Measurements from ENCODE around the gene UBE3D. TPM values are rescaled to one million over a fixed set of nuclear protein-coding genes. Genes with fewer than 3 reads are reported as not detected.
A peak's percentile ranks its signal among the peaks of the same experiment; 100 is the strongest.

UBE3D gene
- total and polyA plus RNA-seq, 2 of the 8 experiments (the other 6 are each of a cell fraction or from before 2014, with no cell fraction given) = 5.7 to 16.3 TPM

DNA sequence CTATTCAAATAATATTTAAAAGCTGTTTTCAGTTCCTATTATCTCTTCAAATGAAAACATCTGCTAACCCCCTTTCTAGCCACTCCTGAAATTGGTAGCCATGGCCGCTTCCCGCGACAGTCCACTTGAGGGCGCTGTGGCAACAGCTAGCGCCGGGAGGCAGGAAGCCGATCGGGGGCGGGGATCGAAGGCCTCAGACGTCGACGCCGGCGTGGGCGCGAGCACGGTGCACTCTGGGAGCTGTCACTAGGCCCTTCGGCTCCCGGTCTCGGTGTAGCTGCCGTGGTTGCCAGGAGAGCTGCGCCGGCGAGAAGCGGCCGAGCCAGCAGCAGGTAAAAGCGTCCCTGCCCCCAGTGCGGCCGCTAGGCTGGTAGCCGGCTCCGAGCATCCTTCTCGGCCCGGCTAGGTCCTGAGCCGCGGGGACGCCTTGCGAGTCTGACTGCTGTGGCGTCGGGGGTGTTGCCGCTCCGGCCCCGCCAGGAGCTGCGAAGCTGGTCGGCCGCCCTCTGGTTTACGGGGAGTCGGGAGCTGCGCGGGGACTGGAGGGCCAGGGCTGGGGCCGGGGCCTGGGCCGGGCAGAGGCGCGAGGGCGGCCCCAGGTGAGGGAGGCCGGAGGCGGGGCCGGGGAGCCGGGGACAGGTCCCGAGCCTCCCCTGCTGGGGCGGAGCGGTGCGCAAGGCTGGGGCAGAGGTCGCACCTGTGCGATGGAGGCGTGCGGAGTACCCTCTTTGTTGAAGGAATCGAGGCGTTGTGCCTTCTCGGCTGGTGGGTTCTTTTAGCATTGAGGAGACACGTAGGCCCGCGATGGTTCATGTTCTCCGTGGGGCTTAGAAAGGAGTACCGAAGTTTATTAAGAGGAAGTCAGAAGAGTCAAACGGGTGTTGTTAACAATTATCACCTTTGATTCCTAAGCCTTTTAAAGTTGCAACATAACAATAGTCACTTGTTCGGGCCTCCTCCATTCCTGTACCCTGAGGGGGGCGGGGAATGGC, 2.1 kb upstream of the UBE3D start, which contains the start of gene DOP1A (continued):
- TF ChIP-seq, protein P1, sequence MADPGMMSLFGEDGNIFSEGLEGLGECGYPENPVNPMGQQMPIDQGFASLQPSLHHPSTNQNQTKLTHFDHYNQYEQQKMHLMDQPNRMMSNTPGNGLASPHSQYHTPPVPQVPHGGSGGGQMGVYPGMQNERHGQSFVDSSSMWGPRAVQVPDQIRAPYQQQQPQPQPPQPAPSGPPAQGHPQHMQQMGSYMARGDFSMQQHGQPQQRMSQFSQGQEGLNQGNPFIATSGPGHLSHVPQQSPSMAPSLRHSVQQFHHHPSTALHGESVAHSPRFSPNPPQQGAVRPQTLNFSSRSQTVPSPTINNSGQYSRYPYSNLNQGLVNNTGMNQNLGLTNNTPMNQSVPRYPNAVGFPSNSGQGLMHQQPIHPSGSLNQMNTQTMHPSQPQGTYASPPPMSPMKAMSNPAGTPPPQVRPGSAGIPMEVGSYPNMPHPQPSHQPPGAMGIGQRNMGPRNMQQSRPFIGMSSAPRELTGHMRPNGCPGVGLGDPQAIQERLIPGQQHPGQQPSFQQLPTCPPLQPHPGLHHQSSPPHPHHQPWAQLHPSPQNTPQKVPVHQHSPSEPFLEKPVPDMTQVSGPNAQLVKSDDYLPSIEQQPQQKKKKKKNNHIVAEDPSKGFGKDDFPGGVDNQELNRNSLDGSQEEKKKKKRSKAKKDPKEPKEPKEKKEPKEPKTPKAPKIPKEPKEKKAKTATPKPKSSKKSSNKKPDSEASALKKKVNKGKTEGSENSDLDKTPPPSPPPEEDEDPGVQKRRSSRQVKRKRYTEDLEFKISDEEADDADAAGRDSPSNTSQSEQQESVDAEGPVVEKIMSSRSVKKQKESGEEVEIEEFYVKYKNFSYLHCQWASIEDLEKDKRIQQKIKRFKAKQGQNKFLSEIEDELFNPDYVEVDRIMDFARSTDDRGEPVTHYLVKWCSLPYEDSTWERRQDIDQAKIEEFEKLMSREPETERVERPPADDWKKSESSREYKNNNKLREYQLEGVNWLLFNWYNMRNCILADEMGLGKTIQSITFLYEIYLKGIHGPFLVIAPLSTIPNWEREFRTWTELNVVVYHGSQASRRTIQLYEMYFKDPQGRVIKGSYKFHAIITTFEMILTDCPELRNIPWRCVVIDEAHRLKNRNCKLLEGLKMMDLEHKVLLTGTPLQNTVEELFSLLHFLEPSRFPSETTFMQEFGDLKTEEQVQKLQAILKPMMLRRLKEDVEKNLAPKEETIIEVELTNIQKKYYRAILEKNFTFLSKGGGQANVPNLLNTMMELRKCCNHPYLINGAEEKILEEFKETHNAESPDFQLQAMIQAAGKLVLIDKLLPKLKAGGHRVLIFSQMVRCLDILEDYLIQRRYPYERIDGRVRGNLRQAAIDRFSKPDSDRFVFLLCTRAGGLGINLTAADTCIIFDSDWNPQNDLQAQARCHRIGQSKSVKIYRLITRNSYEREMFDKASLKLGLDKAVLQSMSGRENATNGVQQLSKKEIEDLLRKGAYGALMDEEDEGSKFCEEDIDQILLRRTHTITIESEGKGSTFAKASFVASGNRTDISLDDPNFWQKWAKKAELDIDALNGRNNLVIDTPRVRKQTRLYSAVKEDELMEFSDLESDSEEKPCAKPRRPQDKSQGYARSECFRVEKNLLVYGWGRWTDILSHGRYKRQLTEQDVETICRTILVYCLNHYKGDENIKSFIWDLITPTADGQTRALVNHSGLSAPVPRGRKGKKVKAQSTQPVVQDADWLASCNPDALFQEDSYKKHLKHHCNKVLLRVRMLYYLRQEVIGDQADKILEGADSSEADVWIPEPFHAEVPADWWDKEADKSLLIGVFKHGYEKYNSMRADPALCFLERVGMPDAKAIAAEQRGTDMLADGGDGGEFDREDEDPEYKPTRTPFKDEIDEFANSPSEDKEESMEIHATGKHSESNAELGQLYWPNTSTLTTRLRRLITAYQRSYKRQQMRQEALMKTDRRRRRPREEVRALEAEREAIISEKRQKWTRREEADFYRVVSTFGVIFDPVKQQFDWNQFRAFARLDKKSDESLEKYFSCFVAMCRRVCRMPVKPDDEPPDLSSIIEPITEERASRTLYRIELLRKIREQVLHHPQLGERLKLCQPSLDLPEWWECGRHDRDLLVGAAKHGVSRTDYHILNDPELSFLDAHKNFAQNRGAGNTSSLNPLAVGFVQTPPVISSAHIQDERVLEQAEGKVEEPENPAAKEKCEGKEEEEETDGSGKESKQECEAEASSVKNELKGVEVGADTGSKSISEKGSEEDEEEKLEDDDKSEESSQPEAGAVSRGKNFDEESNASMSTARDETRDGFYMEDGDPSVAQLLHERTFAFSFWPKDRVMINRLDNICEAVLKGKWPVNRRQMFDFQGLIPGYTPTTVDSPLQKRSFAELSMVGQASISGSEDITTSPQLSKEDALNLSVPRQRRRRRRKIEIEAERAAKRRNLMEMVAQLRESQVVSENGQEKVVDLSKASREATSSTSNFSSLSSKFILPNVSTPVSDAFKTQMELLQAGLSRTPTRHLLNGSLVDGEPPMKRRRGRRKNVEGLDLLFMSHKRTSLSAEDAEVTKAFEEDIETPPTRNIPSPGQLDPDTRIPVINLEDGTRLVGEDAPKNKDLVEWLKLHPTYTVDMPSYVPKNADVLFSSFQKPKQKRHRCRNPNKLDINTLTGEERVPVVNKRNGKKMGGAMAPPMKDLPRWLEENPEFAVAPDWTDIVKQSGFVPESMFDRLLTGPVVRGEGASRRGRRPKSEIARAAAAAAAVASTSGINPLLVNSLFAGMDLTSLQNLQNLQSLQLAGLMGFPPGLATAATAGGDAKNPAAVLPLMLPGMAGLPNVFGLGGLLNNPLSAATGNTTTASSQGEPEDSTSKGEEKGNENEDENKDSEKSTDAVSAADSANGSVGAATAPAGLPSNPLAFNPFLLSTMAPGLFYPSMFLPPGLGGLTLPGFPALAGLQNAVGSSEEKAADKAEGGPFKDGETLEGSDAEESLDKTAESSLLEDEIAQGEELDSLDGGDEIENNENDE (IDR thresholded peaks at IDR 0.05; ENCODE audit: insufficient replicate concordance, low read length) = no peak
- no peak for TF ChIP-seq ZNF274 (IDR thresholded peaks at IDR 0.05; ENCODE audit: borderline replicate concordance, extremely low read depth, low read length)
- no peak for TF ChIP-seq RFX5 (IDR thresholded peaks at IDR 0.05; ENCODE audit: borderline replicate concordance, low read depth, low read length)
- TF ChIP-seq EP300 (IDR thresholded peaks at IDR 0.05; ENCODE audit: borderline replicate concordance in 1 of 2, low read depth in 2 of 2, low read length in 2 of 2) = peak in 1 of 2 experiments; percentile 56; a peak in 1 of 3 replicates
- peak; percentile 66 for TF ChIP-seq TBP (IDR thresholded peaks at IDR 0.05; ENCODE audit: low read depth, low read length)
- TF ChIP-seq SRF (IDR thresholded peaks at IDR 0.05; ENCODE audit: low read depth, low read length) = no peak
- TF ChIP-seq NRF1 (IDR thresholded peaks at IDR 0.05; ENCODE audit: low read depth, low read length) = no peak
- peak; percentile 68 for TF ChIP-seq CREB1 (IDR thresholded peaks at IDR 0.05)
- TF ChIP-seq SIX5 (IDR thresholded peaks at IDR 0.05; ENCODE audit: low read depth, low read length) = no peak

Data from H1 (cell line).